GM21447 (cell line): ENCODE results near the gene PPARD.
"Not testable (repeated sequence)": the region's sequence is repeated elsewhere in the genome, so short reads cannot be mapped to it uniquely, and the experiment has no call there.

Source experiments
- ATAC-seq: cut with Tn5 transposase; IDR thresholded peaks from one replicate; pipeline ENCODE4 v1.9.1; 2021; ENCODE audit not compliant: unreplicated experiment

Gene PPARD

GRCh38 chr6:35342258-35343091, at the start of gene PPARD:
Gene PPARD, plus strand, starts transcription at chr6:35342558. Its CDS starts 68,530 bp downstream, at chr6:35411088.
- ATAC-seq, result peak; percentile 97

- no peak for ATAC-seq
Observed at GRCh38 chr6:35293681-35294080, 48.7 kb upstream of the PPARD start.

GRCh38 chr6:35294308-35294945, 47.9 kb upstream of the PPARD start:
- ATAC-seq, result no peak

- ATAC-seq, result no peak
Observed at GRCh38 chr6:35295036-35295435, 47.3 kb upstream of the PPARD start.

DNA sequence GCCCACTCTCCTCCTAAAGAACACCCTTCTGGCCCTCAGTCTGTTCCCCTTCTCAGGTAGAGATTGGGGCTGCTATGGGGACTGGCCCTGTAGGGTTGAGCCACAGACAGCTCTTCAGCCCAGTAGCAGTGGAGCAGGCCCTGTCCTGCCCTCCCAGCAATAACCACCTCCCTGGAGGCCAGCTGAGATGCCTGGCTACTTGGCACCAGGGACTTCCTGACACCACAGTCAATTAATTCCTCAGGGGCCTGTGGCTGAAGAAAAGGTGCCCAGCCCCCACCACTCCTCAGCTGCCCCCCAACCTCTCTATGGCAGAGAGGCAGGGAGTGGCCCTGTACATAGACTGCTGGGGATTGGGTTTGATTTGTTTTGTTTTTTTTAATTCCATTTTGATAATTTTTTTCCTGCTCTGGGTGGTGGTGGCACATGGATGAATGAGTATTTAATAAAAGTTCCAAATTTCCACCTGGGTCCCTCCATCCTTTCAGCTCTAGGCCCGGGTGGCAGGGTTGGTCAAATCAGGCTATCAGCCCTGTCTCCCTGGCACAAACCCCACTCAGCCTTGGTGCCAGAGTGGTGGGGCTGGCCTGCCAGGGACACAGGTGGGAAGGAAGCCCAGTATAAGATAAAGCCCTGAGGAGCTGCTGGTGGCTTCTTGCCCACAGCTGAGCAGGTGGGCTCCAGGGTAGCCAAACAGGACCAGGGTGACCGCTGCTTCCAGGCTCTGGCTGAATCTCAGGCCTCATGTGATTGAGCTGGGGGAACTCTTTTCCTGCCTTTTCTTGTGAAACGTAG, 46.6 kb upstream of the PPARD start:
- ATAC-seq, result no peak

DNA sequence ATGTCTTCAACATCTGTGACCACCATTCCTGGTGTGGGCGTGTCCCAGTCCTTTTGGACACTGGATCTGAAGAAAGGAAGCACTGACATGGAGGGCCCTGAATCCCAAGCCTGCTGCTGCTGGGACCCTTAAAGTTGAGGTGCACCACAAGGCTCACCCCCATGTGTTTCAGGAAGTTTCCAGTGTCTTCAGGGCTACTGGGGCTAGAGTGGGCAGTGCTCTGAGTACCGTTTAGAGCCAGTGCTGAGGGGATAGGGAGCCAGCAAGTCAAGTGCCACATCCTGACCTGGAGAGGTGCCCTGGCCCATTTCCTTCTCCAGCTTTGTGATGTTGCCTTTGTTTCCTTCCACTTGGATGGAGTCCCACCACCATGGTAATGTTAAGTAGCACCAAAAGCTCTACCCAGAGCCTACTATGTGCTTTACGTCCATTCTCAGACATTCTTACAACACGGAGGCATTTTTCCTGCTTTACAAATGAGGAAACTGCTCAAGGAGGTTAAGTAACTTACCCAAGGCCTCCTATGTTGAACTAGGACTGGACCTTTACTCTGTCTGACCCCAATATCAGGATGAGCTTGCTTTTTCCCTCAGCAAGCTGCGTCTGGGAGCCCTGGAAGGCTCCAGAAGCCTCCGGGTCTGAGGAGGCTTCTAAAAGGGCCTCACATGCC, 45.3 kb upstream of the PPARD start:
- ATAC-seq, result no peak

GRCh38 chr6:35297601-35298481, 44.5 kb upstream of the PPARD start, which contains the start of gene DEF6:
Gene DEF6, plus strand, starts transcription at chr6:35297818. Its CDS starts 39 bp downstream, at chr6:35297857.
- ATAC-seq, result peak; percentile 65

DNA sequence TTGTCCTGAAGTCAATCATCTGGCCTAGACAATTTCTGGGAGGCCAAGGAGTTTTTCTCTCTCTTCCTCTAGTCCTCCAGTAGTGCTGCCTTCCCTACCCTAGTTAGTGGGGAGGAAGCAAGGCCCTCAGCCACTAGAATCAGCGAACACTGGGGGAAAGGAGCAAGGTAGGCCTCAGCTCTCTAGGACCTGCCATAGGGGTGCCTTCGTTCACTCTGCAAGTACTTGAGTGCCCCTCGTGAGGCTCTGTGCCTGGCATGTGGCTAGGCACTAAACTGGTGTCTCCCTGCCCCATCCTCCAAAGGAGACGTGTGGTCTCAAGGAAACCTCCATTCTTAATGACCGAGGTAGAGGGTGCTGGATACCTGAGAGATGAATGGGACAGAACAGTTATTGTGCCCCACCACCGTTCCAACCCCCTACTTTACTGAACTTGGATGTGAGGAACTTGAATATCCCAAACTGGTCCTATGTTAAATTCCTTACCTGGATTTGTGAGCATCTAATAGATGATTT, 43.7 kb upstream of the PPARD start:
- no peak for ATAC-seq

DNA sequence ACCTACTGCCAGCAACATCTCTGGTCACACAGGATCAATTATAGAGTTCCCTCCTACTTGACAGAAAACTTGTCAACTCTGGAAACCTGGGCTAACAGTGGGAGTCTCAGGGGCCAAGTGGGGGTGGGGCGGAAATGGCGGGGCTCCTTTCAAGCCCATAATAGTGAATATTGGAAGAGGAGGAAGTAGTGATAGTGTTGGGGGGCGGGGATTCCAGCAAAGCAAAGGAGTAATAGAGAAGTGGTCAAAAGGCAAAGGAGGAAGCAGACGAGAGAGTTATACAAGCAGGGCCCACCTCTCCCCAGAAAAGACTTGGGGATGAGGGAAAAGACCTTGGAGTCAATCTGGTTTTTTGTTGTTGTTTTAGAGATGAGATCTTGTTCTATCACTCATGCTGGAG, 42.7 kb upstream of the PPARD start:
- no peak for ATAC-seq

- no peak for ATAC-seq
Observed at GRCh38 chr6:35300848-35301247, 41.5 kb upstream of the PPARD start.

DNA sequence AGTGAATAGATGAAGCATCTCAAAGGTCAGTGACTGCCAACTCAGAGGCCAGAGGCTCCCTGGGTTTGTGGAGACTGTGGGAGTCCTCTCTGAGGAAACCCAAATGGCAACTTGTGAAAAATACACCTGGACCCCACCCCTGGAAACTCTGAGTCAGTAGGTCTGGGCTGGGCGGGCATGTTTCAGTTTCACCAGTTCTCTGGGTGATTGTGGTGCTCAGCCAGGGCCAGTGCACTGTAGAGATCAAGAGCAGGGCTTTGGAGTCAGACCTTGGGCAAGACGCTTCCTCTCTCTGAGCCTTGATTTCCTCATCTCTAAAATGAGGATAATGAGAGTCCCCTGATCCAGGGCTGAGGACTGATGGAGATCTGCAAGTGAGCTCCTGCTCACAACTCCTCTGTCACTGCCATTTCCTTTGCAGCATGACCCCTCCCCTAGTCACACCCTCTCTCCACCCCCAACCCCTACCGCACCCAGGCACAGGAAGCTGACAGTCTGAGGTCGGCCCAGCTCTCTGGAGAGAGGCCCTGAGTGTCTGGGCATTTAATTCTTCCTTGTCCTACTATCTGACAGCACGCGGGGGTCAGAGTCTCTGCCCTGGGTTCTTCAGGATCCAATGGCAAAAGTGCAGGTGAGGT, 39.6 kb upstream of the PPARD start:
- ATAC-seq, result peak; percentile 76

- no peak for ATAC-seq
Observed at GRCh38 chr6:35304299-35304698, 38.1 kb upstream of the PPARD start.

GRCh38 chr6:35305117-35305516, 37.2 kb upstream of the PPARD start:
- no peak for ATAC-seq

DNA sequence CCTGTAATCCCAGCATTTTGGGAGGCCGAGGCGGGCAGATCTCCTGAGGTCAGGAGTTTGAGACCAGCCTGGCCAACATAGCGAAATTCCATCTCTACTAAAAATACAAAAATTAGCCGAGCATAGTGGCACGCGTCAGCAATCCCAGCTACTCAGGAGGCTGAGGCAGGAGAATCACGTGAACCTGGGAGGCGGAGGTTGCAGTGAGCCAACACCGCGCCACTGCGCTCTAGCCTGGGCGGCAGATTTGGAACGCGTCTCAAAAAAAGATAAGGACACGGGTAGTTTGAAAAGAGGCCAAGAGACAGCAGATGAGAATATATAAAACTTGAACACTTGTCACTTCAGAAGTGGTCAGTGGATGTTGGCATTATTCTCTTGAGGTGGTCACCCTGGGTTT, 35.2 kb upstream of the PPARD start:
- ATAC-seq, result not testable (repeated sequence)

- not testable (repeated sequence) for ATAC-seq
Observed at GRCh38 chr6:35308543-35308942, 33.8 kb upstream of the PPARD start.

- no peak for ATAC-seq
Observed at GRCh38 chr6:35309611-35310264, 32.6 kb upstream of the PPARD start.

GRCh38 chr6:35310265-35310831, 32.0 kb upstream of the PPARD start:
- ATAC-seq, result no peak

DNA sequence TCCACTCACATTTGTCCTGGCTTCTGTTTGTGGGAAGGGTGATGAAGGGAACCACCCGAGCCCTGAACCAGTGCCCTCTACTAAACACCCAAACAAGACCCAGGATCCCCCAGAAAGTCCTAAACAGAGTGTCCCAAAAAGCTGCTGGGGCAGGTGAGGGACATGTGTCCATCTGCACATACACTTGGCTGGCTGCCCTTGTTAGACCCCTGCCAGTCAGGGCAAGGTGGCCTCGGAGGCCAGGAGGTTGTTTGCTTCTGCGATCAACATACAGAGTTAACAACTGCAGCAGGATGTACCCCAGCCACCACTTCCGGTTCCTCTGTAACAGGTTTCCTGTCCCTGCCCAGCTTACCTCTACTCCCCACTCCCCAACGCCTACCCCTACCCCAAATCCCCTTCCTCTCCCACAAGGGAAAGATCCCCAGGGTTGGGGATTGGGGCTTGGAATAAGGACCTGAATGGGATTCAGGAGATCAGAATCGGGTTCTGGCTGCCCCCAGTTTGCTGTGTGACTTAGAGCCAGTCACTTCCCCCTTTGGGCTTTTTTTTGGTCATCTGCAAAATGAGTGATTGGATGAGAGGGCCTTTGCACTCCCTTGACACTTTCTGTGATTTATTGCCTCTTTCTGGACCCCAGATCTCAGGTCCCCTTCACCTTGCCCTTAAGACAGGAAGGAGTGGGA, 30.8 kb upstream of the PPARD start:
- no peak for ATAC-seq
